Right renal pelvis (tissue), 4 donors: ENCODE data around the gene IFT20. TPM values are rescaled to one million over a fixed set of nuclear protein-coding genes. Genes with fewer than 3 reads are reported as not detected.

ENCODE experiments used
- DNase-seq, 4 donors: peaks; one replicate each; pipeline ENCODE4 v3.0.0-alpha.2; 2013; ENCODE audit warnings: low read depth in 4 of 4, low spot score in 3 of 4, missing footprints in 1 of 4
- polyA plus RNA-seq, 4 donors: library from polyadenylated mRNA; unstranded; fragments of 120-200 nt; gene quantifications; one replicate each; pipeline ENCODE4 v1.2.1, GENCODE V29; 2013; ENCODE audit not compliant: insufficient read length in 4 of 4

IFT20 gene, protein sequence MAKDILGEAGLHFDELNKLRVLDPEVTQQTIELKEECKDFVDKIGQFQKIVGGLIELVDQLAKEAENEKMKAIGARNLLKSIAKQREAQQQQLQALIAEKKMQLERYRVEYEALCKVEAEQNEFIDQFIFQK
- polyA plus RNA-seq, result 10 to 100 TPM; 52.1 to 61.6 (median 54.9) TPM

- peak; percentile 96 to 99 (median 99) for DNase-seq
Measured at GRCh38 chr17:28335201-28335958, at the start of gene IFT20, which contains the start of gene TNFAIP1. Gene IFT20, minus strand, starts transcription at chr17:28335472. Its CDS starts 3,487 bp downstream, at chr17:28331985. Gene TNFAIP1, plus strand, starts transcription at chr17:28335761. Its CDS starts 3,761 bp downstream, at chr17:28339522.

GRCh38 chr17:28385037-28385400 is 49.7 kb upstream of the IFT20 start:
- no peak for DNase-seq

GRCh38 chr17:28384281-28385036 is 49.2 kb upstream of the IFT20 start:
- no peak for DNase-seq

DNA sequence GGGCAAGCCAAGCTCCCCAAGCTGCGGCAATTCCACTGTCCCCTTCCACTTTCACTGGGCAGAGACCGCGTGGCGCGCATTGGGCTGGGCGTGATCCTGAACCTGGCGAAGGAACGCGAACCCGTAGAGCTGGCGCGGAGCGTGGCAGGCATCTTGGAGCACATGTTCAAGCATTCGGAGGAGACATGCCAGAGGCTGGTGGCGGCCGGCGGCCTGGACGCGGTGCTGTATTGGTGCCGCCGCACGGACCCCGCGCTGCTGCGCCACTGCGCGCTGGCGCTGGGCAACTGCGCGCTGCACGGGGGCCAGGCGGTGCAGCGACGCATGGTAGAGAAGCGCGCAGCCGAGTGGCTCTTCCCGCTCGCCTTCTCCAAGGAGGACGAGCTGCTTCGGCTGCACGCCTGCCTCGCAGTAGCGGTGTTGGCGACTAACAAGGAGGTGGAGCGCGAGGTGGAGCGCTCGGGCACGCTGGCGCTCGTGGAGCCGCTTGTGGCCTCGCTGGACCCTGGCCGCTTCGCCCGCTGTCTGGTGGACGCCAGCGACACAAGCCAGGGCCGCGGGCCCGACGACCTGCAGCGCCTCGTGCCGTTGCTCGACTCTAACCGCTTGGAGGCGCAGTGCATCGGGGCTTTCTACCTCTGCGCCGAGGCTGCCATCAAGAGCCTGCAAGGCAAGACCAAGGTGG is 46.0 kb upstream of the IFT20 start:
- no peak for DNase-seq

DNA sequence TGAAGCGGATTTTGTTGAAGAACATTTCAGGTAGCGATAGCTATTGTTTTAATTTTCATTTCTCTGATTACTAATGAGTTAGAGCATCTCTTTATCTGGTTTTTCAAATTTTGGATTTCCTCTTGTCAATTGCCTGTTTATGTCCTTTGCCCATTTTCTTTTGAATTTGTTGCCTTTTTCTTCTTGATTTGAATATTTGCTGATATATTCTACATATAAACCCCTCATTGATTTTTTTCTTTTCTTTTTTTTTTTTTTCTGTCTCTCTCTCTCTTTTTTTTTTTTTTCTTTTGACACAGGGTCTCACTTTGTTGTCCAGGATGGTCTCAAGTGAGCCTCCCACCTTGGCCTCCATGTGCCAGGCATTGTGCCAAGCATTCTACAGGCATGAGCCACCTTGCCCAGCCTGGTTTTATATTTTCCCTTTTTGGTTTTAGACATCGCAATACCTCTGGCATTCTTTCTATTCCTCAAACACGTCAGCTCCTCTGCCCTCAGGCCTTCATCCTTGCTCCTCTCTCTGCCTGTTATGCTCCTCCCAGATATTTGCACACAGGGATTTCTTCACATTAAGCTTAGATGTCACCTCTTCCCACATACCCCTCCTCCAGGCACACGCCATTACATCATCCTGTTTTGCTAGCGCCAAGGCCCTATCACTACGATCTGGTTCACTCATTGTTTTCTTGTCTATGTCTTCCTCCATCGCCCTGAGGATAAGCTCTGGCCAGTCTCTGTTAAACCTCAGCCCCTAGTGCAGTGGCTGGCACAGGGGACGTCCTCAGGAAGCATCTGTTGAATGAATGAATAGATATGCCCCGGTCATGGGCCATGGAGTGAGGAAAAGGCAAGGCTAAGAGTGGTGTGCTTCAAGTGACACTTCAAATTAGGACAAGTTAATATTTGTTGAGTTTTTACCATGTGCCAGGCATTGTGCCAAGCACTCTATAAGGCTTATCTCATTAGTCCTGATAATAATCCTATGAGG is 44.8 kb upstream of the IFT20 start:
- no peak for DNase-seq

DNA sequence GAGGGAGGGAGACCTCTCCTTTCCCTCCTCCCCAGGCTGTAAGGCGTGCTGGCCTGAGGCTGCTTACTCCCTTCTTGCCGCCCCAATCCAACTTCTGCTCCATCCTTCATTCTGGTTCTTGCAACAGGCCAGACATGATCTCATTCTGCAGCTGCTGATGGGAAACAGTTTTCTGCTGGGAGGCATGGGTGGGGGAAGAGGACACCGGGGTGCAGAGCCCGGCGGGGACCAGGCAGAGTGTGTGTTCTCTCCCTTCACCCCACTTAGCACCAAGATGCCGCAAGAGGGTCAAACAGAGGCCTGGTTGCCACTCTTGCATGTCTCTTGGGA is 37.6 kb upstream of the IFT20 start:
- no peak for DNase-seq

DNA sequence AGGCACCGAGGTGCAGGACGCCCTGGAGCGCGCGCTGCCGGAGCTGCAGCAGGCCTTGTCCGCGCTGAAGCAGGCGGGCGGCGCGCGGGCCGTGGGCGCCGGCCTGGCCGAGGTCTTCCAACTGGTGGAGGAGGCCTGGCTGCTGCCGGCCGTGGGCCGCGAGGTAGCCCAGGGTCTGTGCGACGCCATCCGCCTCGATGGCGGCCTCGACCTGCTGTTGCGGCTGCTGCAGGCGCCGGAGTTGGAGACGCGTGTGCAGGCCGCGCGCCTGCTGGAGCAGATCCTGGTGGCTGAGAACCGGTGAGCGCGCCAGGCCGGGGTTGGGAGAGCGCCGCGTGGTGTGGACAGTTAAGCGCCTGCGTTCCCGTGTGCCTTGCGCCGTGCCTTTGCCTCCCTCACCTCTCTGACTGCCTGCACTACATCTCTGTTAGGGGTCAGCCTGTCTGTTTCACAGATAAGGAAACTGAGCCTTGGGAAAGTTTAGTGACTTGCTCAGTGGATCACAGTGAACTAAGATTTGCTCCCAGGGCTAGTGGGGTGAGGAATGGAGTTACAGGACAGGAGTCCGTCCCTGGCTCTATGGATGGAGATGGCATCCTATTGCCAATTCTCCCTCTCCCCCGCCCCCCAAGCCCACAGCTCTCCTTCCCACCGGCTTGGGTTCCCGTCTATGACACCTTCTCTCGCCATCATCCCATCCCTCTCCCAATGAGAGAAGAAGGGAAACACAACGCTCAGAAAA is 37.1 kb upstream of the IFT20 start:
- DNase-seq, result no peak

DNA sequence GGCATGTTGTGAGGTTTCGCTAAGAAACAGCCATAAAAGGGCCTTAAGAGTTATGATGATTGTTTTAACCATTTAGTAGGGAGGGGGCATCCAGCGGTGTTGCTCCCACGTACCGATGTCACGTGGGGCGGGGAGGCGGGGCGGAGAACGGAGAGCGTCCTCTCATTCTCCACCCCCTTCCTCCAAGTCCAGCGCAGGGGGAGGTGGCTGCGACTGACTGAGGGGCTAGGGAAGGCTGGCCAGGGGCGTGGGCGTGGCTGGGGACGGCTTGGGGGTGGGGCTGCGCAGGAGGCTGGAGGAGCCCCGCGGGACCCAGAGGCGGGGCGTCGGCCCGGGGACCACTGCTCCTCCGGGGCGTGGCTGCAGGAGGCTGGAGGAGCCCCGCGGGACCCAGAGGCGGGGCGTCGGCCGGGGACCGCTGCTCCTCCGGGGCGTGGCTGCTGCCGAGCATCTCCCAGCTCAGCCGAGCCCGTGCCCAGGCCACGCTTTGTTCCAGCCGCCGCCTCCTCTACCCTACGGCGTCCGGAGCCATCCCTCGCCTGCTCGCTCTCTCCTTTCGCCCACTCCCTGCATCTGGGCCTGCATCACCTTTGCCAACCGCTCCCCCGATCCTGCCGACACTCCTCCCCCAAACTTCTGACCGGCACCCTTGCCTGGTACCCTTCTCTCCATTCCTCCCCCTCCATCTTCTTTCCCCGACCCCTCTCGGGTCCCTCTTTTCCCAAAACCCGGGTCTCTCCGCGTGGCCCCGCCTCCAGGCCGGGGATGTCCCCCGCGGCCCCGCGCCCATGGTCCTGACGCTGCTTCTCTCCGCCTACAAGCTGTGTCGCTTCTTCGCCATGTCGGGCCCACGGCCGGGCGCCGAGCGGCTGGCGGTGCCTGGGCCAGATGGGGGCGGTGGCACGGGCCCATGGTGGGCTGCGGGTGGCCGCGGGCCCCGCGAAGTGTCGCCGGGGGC is 36.3 kb upstream of the IFT20 start, which contains the start of gene SARM1:
Gene SARM1, plus strand, starts transcription at position 450 of the 958 bp plus-strand sequence. Its CDS starts 339 bp downstream, at position 789.
- DNase-seq, result peak in 3 of 4 donors; percentile 81 to 85 (median 82)

DNA sequence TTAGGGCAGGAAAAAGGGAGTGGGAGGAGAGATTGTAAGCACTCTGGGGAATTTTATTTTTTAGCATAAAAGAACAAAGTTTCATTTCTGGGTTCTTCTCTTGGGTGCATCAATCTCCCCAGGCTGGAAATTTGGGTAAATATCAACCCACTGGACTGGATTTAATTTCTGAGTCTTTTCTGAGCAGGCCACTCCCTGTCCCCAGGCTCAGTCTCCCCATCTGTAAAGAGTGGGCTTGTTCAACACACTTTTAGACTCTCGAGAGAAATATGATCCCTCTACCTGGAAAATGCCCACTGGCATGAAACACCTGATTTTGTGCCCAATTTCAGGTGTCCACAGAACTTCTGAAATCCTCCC is 35.5 kb upstream of the IFT20 start:
- no peak for DNase-seq

DNA sequence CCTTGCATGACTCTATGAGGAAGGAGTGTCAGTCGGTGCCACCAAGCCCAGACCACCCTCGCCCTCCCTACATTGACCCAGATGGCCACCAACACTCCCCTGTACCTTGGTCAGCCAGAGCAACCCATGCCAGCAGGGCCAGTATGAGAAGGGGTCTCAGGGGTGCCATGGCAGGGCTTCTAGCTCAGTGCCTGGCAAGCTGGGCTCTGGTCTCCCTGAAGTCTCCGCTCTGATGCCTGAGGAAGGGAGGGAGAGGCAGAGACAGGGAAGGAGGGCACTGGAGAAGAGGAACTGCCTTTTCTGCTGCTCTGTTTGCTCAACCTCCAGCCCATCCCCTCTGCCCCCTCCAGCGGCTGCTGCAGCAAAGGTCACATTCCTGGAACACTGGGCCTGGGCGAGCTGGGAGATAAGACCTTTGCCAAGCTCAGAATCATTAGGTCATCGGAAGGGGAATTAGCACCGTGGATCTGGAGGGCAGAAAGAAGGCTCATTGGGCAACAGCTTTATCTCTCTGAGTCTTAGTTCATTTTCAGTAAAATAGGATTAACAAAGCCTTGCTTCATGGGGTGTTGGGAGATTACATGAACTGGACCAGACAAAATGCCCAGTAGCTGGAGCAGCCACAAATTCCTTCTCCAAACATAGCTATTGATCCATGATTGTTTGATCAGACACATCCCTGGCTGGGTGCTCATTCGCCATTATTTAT is 34.9 kb upstream of the IFT20 start, which contains the start of gene VTN:
Gene VTN, minus strand, starts transcription at position 273 of the 709 bp plus-strand sequence. Its CDS starts 104 bp downstream, at position 169.
- no peak for DNase-seq

DNA sequence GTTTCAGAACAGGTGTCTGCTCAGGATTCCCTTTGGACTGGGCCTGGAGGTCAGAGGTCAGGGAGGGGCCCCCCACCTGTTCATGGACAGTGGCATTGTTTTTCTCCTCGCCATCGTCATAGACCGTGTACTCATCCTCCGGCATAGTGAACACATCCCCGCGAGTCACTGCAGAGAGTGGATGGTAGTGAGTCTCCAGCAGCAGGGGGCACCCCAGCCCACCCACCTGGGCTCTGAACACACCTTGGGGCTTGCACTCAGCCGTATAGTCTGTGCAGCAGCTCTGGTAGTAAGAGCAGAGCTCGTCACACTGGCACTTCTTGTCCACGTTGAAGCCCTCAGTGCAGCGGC is 34.4 kb upstream of the IFT20 start:
- no peak for DNase-seq

DNA sequence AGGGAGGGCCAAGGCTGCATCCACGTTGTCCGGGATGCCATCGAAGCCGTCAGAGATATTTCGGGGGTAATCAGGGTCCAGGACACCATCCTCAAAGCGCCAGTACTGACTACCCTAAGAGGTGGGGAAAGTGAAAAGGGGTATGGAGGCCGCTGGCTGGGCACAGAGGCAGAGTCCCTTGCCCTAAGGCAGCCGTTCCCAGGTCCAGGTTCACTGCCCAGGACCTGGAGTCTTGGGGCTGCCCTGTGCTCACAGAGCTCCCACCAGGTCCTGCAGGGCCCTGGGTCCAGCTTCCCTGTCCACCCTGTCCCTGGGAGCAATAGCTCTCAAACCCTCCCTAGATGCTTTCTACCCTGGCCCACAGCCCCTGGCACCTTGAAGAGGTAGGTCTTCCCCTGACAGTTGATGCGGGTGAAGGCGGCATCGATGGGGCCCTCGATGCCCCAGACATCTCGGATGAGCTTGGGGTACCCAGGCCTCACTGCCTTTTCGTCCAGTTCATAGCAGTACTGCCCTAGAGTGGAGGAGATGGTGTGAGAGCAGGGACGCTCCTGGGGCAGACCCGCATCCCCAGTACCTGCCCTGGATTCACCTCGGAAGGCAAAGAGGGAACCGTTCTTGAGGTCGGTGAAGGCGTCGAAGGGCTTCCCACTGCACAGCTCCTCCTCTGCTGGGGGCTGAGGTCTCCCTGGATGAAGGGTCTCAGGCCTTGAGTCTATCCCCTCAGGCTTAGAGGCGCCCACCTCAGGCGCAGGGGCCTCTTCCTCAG is 33.8 kb upstream of the IFT20 start:
- no peak for DNase-seq

DNA sequence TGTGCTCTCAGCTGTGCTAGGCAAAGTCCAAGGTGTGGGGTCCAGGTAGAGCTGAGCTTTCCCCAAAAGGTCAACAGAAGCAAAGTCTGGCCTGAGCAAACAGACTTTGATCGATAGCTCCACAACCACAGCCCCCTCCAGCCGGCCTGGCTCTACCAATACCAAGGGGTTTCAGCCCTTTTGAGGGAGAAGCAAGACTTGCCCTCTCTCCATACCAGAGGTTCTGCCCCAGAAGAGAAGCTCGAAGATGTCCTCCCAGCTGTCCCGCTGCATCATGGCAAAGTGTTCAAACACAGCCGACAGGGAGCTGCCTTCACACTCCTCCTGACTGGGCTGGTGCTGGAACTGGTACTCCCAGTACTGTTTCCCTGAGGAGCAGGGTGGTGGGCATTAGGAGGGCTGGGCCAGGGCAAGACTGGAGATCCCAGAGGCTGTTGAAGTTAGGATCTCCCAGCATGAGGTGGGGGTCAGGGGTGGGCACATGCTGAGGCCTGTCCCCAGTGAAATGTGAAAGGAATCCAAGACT is 33.1 kb upstream of the IFT20 start:
- DNase-seq, result no peak

DNA sequence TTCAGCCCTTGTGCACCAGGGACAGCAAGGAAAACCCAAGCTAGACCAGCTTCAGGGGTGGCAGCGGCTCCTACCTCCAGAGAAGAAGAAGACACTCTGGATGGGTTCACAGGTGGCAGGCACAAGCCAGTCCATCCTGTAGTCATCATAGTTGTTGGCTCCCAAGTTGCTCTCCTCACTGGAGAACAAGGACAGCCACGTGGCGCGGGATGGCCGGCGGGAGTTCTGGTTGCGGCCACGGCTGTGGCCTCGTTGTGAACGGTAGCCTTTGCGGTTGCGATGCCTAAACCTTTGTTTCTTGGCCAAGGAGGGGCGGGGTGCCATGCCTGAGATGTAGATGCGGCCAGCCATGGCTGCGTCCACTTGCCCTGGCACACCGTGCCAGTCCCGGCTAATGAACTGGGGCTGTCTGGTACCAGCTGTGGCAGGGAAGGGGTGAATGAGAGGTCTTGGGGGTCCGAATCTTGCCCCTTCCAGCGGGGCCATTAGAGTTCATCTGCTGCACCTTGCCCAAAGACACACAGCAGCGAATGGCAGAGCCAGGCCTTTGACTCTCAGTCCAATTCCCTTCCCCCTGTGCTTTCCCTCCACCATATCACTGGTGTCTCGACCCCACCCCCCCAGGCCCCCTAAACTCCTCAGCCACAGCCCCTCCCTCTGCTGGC is 32.5 kb upstream of the IFT20 start:
- no peak for DNase-seq

DNA sequence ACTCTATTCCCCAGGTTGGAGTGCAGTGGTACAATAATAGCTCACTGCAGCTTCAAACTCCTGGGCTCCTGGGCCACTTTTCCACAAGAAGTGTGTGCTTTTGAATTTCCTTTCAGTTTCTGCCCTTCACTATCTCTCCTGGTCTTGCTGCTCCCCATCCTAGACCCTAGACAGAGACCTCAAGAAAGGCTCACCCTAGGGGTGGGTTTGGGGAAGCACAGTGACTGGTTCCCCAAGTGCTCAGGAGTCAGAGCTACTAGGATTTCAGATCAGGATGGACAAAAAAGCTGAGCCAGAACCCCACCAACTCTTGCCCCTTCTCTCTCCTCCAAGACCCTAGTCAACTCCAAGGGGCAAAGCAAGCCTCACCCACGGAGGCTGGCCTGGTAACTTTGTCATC is 31.3 kb upstream of the IFT20 start:
- DNase-seq, result no peak

DNA sequence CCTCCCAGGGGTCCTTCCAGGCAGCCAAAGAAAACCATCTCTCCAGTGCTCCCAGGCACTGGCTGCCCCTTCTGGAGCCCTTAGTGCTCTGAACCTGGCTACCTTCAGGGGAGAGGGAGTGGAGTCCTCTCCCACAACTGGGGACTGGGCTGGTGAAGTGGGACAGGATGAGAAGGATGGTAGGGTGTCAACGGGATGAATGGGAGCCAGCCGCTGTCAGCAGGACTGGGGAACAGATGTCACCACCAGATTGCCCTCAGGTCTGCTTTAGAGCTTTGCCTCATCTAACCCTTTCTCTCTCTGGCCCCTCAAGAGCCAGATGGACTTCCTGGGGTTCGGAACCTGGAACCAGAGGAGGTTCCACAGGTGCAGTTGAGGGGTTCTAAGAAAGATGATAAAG is 30.2 kb upstream of the IFT20 start:
- no peak for DNase-seq
